ENCODE data around the gene KSR1. TPM values are rescaled to one million over a fixed set of nuclear protein-coding genes. Genes with fewer than 3 reads are reported as not detected.
"Not testable (repeated sequence)": the region's sequence is repeated elsewhere in the genome, so short reads cannot be mapped to it uniquely, and the experiment has no call there.

Gene KSR1
- total RNA-seq, 6 experiments from 2014 or later: 5.9 to 12.9 (median 8.7) TPM

- Histone ChIP-seq H3K4me3 (no peak overlapping the region), H3K27ac (no peak overlapping the region), H3K4me1 (no peaks in the 10 kb centered on the region), H3K27me3 (no peaks in the 10 kb centered on the region), H3K36me3 (no peaks in the 10 kb centered on the region), H3K9me3 (no peaks in the 10 kb centered on the region)
- ATAC-seq (peak in 1 of 4 donors; percentile 34), DNase-seq (no peak)
- intact Hi-C loops (cut with DNase I): no loop called here
- 83% methylated on average over 2 of the region's 9 CpGs for WGBS (ENCODE audit: insufficient coverage, low coverage, low lambda C conversion rate, missing lambda C conversion rate)
- no peak for TF ChIP-seq POLR2A (IDR thresholded peaks at IDR 0.05)
Observed at GRCh38 chr17:27420211-27420950, 35.9 kb upstream of the KSR1 start.

- no peak for TF ChIP-seq POLR2A (IDR thresholded peaks at IDR 0.05)
- TF ChIP-seq CTCF (IDR thresholded peaks at IDR 0.05): no peak
- ATAC-seq: no peak
- intact Hi-C loops (cut with DNase I): no loop called here
- no peak for DNase-seq
- Histone ChIP-seq H3K27ac (no peak overlapping the region), H3K9me3 (no peaks in the 10 kb centered on the region), H3K4me1 (no peaks in the 10 kb centered on the region), H3K27me3 (no peaks in the 10 kb centered on the region), H3K4me3 (no peak overlapping the region), H3K36me3 (no peaks in the 10 kb centered on the region)
- 87% methylated on average over 4 of the region's 10 CpGs for WGBS (ENCODE audit: insufficient coverage, low coverage, low lambda C conversion rate, missing lambda C conversion rate)
Observed at GRCh38 chr17:27421111-27421510, 35.1 kb upstream of the KSR1 start.

GRCh38 chr17:27421626-27422025, 34.6 kb upstream of the KSR1 start:
- H3K27ac ChIP-seq; H3K9me3 ChIP-seq; intact Hi-C loops (cut with DNase I); DNase-seq; H3K4me3 ChIP-seq; H3K4me1 ChIP-seq; H3K27me3 ChIP-seq; ATAC-seq; H3K36me3 ChIP-seq: not testable (repeated sequence)
- no CpG with 5 or more reads among the region's 6 CpGs for WGBS (ENCODE audit: insufficient coverage, low coverage, low lambda C conversion rate, missing lambda C conversion rate)

- no peak for DNase-seq
- WGBS (ENCODE audit: insufficient coverage, low coverage, low lambda C conversion rate, missing lambda C conversion rate): 80% methylated on average over 2 of the region's 7 CpGs
Observed at GRCh38 chr17:27422601-27423000, 33.6 kb upstream of the KSR1 start.

GRCh38 chr17:27423651-27424050, 32.6 kb upstream of the KSR1 start:
- Histone ChIP-seq H3K9me3 (no peaks in the 10 kb centered on the region), H3K4me1 (no peaks in the 10 kb centered on the region), H3K27me3 (no peaks in the 10 kb centered on the region), H3K27ac (no peak overlapping the region), H3K36me3 (no peaks in the 10 kb centered on the region), H3K4me3 (no peak overlapping the region)
- no peak for ATAC-seq
- 79% methylated on average over 2 of the region's 3 CpGs for WGBS (ENCODE audit: insufficient coverage, low coverage, low lambda C conversion rate, missing lambda C conversion rate)
- intact Hi-C loops (cut with DNase I): no loop called here
- TF ChIP-seq POLR2A (IDR thresholded peaks at IDR 0.05) (no peak), CTCF (IDR thresholded peaks at IDR 0.05) (no peak)
- DNase-seq: no peak

More at GRCh38 chr17:27422601-27423000, 33.6 kb upstream of the KSR1 start:
- no peak for TF ChIP-seq CTCF (IDR thresholded peaks at IDR 0.05)
- TF ChIP-seq POLR2A (IDR thresholded peaks at IDR 0.05): no peak
- intact Hi-C loops (cut with DNase I): no loop called here
- H3K4me1 ChIP-seq: no peaks in the 10 kb centered on the region
- H3K4me3 ChIP-seq: no peak overlapping the region
- H3K9me3 ChIP-seq: no peaks in the 10 kb centered on the region
- no peaks in the 10 kb centered on the region for H3K36me3 ChIP-seq
- no peak for ATAC-seq
- H3K27ac ChIP-seq: no peak overlapping the region
- H3K27me3 ChIP-seq: no peaks in the 10 kb centered on the region
